K562 (cell line): ENCODE results near the gene DCAF5. TPM values are rescaled to one million over a fixed set of nuclear protein-coding genes. Genes with fewer than 3 reads are reported as not detected.
A peak's percentile ranks its signal among the peaks of the same experiment; 100 is the strongest.

ENCODE experiments used
- ATAC-seq: fragments of 200-7000 bp; cut with Tn5 transposase; 3 replicates; pipeline ENCODE4 v1.9.1; 2020; ENCODE audit warnings: moderate library complexity
- BruUV-seq: library from RNA; stranded (reverse); fragments of 400-500 nt; replicated peaks from 2 replicates; lab custom pipeline; 2021; lab: Mats Ljungman, UMichigan
- CTCF ChIA-PET: fragments of 300-600 bp; formaldehyde crosslinking; extraction: SDS; loops from one replicate; lab custom pipeline; 2021; ENCODE audit warnings: low intra/inter-chr PET ratio; lab: Yijun Ruan, JAX
- POLR2A ChIA-PET: fragments of 300-600, 350-650 bp; sonication (Branson Sonifier 250); formaldehyde crosslinking; extraction: SDS; loops from one replicate; lab custom pipeline; 2021; ENCODE audit warnings: antibody characterized with exemption, inconsistent platforms; lab: Yijun Ruan, JAX
- DNase-seq, 4 experiments: peaks; one replicate each; pipeline versions ENCODE4 v3.0.0 to v3.0.0-alpha.2; 2011 to 2018; ENCODE audit warnings: low spot score in 3 of 4, mixed read lengths in 3 of 4; ENCODE audit errors: extremely low read depth in 1 of 4
- FAIRE-seq: peaks from 2 replicates; lab custom pipeline; 2011; peaks lifted over from hg19 to GRCh38; lab: Jason Lieb, UNC
- H2AFZ ChIP-seq: 2 replicates; pipeline ENCODE4 v1.6.0; 2011; ENCODE audit warnings: low read depth, low read length, control low read depth, inconsistent platforms
- H3K27ac ChIP-seq: fragments of 200-600 bp; 3 replicates; pipeline ENCODE4 v1.8.0; 2011; ENCODE audit warnings: low read depth, mild to moderate bottlenecking, control low read depth, inconsistent platforms, low read length, moderate library complexity, mixed read lengths; ENCODE audit errors: extremely low read depth
- H3K27me3 ChIP-seq, 2 experiments: fragments of 300-600 bp in 1 of 2; 2 replicates in 1 of 2; 3 replicates in 1 of 2; pipeline versions ENCODE4 v1.6.0 to v1.8.0; 2011; ENCODE audit warnings: inconsistent platforms in 2 of 2, low read length in 2 of 2, mild to moderate bottlenecking in 1 of 2, mixed read lengths in 1 of 2, moderate library complexity in 1 of 2; ENCODE audit not compliant: control insufficient read depth in 2 of 2, insufficient read depth in 2 of 2
- H3K36me3 ChIP-seq: fragments of 300-600 bp; 3 replicates; pipeline ENCODE4 v1.8.0; 2011; ENCODE audit warnings: mild to moderate bottlenecking, low read length, inconsistent platforms; ENCODE audit not compliant: control insufficient read depth, insufficient read depth
- H3K4me1 ChIP-seq, 2 experiments: fragments of 200-600 bp in 1 of 2; replicated peaks in 1 of 2; 2 replicates in 1 of 2; 3 replicates in 1 of 2; pipeline versions ENCODE4 v1.5.1 to v1.8.0; 2011; ENCODE audit warnings: inconsistent platforms in 2 of 2, low read length in 2 of 2, mild to moderate bottlenecking in 1 of 2, mixed read lengths in 1 of 2, moderate library complexity in 1 of 2; ENCODE audit not compliant: control insufficient read depth in 2 of 2, insufficient read depth in 2 of 2
- H3K4me2 ChIP-seq: 2 replicates; pipeline ENCODE4 v1.6.1; 2011; ENCODE audit warnings: low read length, control low read depth, inconsistent platforms, mixed read lengths; ENCODE audit not compliant: insufficient read depth
- H3K4me3 ChIP-seq: fragments of 200-600 bp; sonication (generic), shearing (Covaris generic); 2 replicates; pipeline ENCODE4 v1.5.1; 2016; ENCODE audit warnings: control low read depth, inconsistent platforms
- H3K79me2 ChIP-seq: fragments of 200-600 bp; 3 replicates; pipeline ENCODE4 v1.8.0; 2011; ENCODE audit warnings: low read length, inconsistent platforms; ENCODE audit not compliant: control insufficient read depth, insufficient read depth
- H3K9ac ChIP-seq, 2 experiments: 2 replicates each; pipeline versions ENCODE4 v1.6.0 to v1.6.1; 2011; ENCODE audit warnings: low read depth in 2 of 2, low read length in 2 of 2, control low read depth in 1 of 2, inconsistent platforms in 1 of 2, mild to moderate bottlenecking in 1 of 2, mixed read lengths in 1 of 2; ENCODE audit not compliant: insufficient read depth in 1 of 2
- H3K9me1 ChIP-seq: one replicate; pipeline ENCODE4 v1.6.0; 2011; ENCODE audit warnings: inconsistent platforms, mild to moderate bottlenecking, low read length, moderate library complexity; ENCODE audit not compliant: control insufficient read depth, insufficient read depth
- H3K9me3 ChIP-seq: replicated peaks from 2 replicates; pipeline ENCODE4 v1.5.1; 2011; ENCODE audit warnings: low read depth, low read length, inconsistent platforms; ENCODE audit not compliant: control insufficient read depth, insufficient read depth
- H4K20me1 ChIP-seq: replicated peaks from 2 replicates; pipeline ENCODE4 v1.6.1; 2011; ENCODE audit warnings: low read length, inconsistent platforms, mixed read lengths; ENCODE audit not compliant: control insufficient read depth, insufficient read depth
- CSDE1 ChIP-seq, 2 experiments: fragments of 450-650 bp; IDR thresholded peaks; 2 replicates each; pipeline ENCODE4 v1.6.1; 2016; ENCODE audit warnings: mild to moderate bottlenecking in 1 of 2
- HDAC1 ChIP-seq, 2 experiments: fragments of 450-650 bp; IDR thresholded peaks; 2 replicates each; pipeline ENCODE4 v1.6.1; 2016 to 2017; ENCODE audit warnings: inconsistent platforms in 1 of 2, mild to moderate bottlenecking in 1 of 2, moderate library complexity in 1 of 2
- NFIC ChIP-seq: fragments of 450-650 bp; IDR thresholded peaks from 2 replicates; pipeline ENCODE4 v1.6.1; 2017; ENCODE audit warnings: mild to moderate bottlenecking, inconsistent platforms
- NFIX ChIP-seq: fragments of 250-450 bp; sonication (Bioruptor Pico); IDR thresholded peaks from 2 replicates; pipeline ENCODE4 v1.4.0; 2020; ENCODE audit warnings: low read depth, mild to moderate bottlenecking, moderate library complexity
- TAL1 ChIP-seq: fragments of 450-650 bp; IDR thresholded peaks from 2 replicates; pipeline ENCODE4 v1.6.1; 2016; ENCODE audit warnings: mild to moderate bottlenecking
- U2AF1 ChIP-seq: fragments of 200-400 bp; formaldehyde crosslinking; optimal IDR thresholded peaks from 2 replicates; pipeline ENCODE3; 2017; ENCODE audit warnings: mild to moderate bottlenecking, low read depth, low read length, moderate library complexity
- ZNF785 ChIP-seq: fragments of 250-450 bp; sonication (Bioruptor Pico); IDR thresholded peaks from 2 replicates; pipeline ENCODE4 v1.4.0; 2020; ENCODE audit warnings: mild to moderate bottlenecking
- WGBS: fragments of 100-300 bp; shearing (Covaris generic); methylation state at CpG from one replicate; pipeline ENCODE4 v1.1.6; 2016; ENCODE audit warnings: low coverage, mixed read lengths; ENCODE audit not compliant: insufficient coverage; ENCODE audit errors: missing lambda C conversion rate; 5-methylcytosine and 5-hydroxymethylcytosine counted together
- in situ Hi-C: fragments of 300-500 bp; cut with MboI; formaldehyde crosslinking; loops from 4 replicates; pipeline ENCODE4 v1.15.0; 2018; ENCODE audit warnings: inconsistent platforms, mixed read lengths
- intact Hi-C: fragments of 100-400 bp; cut with micrococcal nuclease; formaldehyde crosslinking; loops from 2 replicates; pipeline ENCODE4 v1.14.2; 2022
- polyA plus RNA-seq, 8 experiments: library from polyadenylated mRNA; depleted of rRNA in 4 of 8; stranded (reverse) in 5 of 8; unstranded in 3 of 8; fragments of >200 nt; fragmentation: Nextera tagmentation in 2 of 8; fragmentation: Illumina TruSeq in 1 of 8; extraction: Ambion mirVana in 2 of 8; extraction: Trizol in 1 of 8; gene quantifications; 2 replicates each; pipeline versions ENCODE4 v1.2.1 to v1.2.3, GENCODE V29; 2011 to 2014; ENCODE audit warnings: inconsistent platforms in 1 of 8, missing spikeins in 1 of 8
- total RNA-seq, 7 experiments: library from RNA; depleted of rRNA in 6 of 7; stranded (reverse); fragments of >200 nt in 6 of 7; fragmentation: Illumina TruSeq in 2 of 7; extraction: Trizol in 2 of 7; gene quantifications; 2 replicates each; pipeline versions ENCODE4 v1.2.1 to v1.2.3, GENCODE V29; 2011 to 2021; ENCODE audit warnings: low replicate concordance in 1 of 7
- TF ChIP-seq, protein P1 (sequence below): sonication (generic); formaldehyde crosslinking; IDR thresholded peaks from 2 replicates; pipeline ENCODE4 v1.8.0; 2022; ENCODE audit warnings: mild to moderate bottlenecking, missing genetic modification reagents

DCAF5 gene
- total and polyA plus RNA-seq, 9 of the 15 experiments (the other 6 are each of a cell fraction or from before 2014, with no cell fraction given): 5.6 to 24.1 (median 12.7) TPM

DNA sequence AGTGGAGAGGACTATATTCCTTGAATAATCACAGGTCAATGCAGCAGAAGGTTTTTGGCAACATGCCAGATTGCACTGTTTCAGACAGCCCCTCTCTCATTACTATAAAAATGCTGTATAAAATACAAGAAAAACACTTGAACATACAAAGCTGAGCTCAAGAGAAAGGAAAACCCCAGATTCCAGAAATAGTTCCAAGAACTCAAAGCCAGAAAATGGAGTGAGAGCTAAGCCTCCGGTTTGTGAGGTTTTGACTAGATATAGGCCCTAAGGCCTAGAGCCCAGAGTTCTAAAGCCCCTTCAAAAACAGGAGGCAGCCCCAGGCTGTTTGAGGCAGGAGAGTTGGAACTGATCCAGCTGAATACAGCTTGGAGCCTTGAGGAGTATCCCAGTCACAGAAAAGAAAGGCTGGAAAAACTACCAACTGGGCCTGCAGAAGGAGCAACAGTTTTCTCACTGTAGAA lies 144.5 kb downstream of the DCAF5 start:
- H3K4me3 ChIP-seq: no peak overlapping the region
- peaks cover 0 to 4% of the 10 kb centered on the region in 2 experiments; a peak in 2 of 5 replicates for H3K4me1 ChIP-seq
- no peak overlapping the region for H3K27ac ChIP-seq
- no peak for ATAC-seq
- no peaks in the 10 kb centered on the region for H3K9me1 ChIP-seq
- in situ Hi-C loops (no loop called here), intact Hi-C loops (loop anchor here (10.0 kb wide), 1 partner anchor 94 kb away; no protein-coding TSS in a partner anchor)
- H3K4me2 ChIP-seq: no peak overlapping the region
- ChIA-PET POLR2A (no interaction called here), CTCF (no interaction called here)
- no TSS peak for BruUV-seq
- H2AFZ ChIP-seq: no peak overlapping the region
- no peaks in the 10 kb centered on the region for H4K20me1 ChIP-seq
- TF ChIP-seq ZNF785 (CRISPR knock-in tag) (no peak), NFIX (CRISPR knock-in tag) (peak; percentile 91), NFIC (peak; percentile 94), U2AF1 (no peak), TAL1 (no peak), CSDE1 (IDR thresholded peaks at IDR 0.05) (no peak), HDAC1 (IDR thresholded peaks at IDR 0.05) (no peak)
- TF ChIP-seq, protein P1, sequence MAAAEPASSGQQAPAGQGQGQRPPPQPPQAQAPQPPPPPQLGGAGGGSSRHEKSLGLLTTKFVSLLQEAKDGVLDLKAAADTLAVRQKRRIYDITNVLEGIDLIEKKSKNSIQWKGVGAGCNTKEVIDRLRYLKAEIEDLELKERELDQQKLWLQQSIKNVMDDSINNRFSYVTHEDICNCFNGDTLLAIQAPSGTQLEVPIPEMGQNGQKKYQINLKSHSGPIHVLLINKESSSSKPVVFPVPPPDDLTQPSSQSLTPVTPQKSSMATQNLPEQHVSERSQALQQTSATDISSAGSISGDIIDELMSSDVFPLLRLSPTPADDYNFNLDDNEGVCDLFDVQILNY (CRISPR knock-in tag): no peak
- H3K79me2 ChIP-seq: no peaks in the 10 kb centered on the region
- no peak overlapping the region for H3K9ac ChIP-seq
- H3K36me3 ChIP-seq: no peaks in the 10 kb centered on the region
- H3K9me3 ChIP-seq: no peaks in the 10 kb centered on the region
- WGBS: no CpG with 5 or more reads among the region's 1 CpG
- no peak for FAIRE-seq
- DNase-seq: no peak
- 0 out of 5 replicates have a peak, but pooled peaks cover 0 to 5% of the 10 kb centered on the region in 2 experiments for H3K27me3 ChIP-seq
